Measurements from ENCODE around the gene SLC25A39. TPM values are rescaled to one million over a fixed set of nuclear protein-coding genes. Genes with fewer than 3 reads are reported as not detected.
"Not testable (repeated sequence)": the region's sequence is repeated elsewhere in the genome, so short reads cannot be mapped to it uniquely, and the experiment has no call there.

SLC25A39 gene
- total RNA-seq, 1 donor from 2014 or later = 65.2 TPM

DNA sequence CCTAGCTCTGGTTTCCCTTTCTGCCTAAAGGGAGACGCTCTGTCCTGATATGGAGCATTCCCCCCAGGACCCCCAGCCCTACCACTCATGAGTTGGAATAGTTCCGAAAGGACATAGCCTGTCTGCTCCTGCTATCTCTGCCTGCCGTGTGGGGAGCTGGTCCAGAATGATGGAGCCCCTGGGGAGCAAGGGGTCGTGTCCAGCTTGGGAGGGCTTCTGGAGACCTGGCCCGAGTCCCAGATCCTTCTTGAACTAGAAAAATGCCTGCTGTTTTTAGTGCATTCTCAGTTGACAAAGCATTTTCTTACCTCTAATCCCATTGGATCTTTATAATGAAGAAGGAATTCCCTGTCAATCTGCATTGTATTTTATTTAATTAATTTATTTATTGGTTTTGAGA, 11.3 kb upstream of the SLC25A39 start:
- Histone ChIP-seq H3K27me3 (ENCODE audit: control insufficient read depth in 3 of 3, insufficient read depth in 3 of 3, low read length in 3 of 3) (peaks cover 0 to 5% (median 0%) of the 10 kb centered on the region in 3 donors), H3K4me1 (ENCODE audit: control insufficient read depth in 3 of 3, insufficient read depth in 3 of 3, low read length in 3 of 3) (peaks cover 3 to 6% (median 5%) of the 10 kb centered on the region in 3 donors), H3K9me3 (ENCODE audit: control insufficient read depth in 3 of 3, low read length in 3 of 3) (no peaks in the 10 kb centered on the region), H3K36me3 (ENCODE audit: control insufficient read depth in 3 of 3, insufficient read depth in 3 of 3, low read length in 3 of 3) (no peaks in the 10 kb centered on the region), H3K9ac (ENCODE audit: low read depth in 1 of 3, low read length in 3 of 3) (no peak overlapping the region), H3K27ac (ENCODE audit: low read depth, low read length) (no peak overlapping the region), H3K4me3 (ENCODE audit: low read length in 3 of 3) (no peak overlapping the region)

DNA sequence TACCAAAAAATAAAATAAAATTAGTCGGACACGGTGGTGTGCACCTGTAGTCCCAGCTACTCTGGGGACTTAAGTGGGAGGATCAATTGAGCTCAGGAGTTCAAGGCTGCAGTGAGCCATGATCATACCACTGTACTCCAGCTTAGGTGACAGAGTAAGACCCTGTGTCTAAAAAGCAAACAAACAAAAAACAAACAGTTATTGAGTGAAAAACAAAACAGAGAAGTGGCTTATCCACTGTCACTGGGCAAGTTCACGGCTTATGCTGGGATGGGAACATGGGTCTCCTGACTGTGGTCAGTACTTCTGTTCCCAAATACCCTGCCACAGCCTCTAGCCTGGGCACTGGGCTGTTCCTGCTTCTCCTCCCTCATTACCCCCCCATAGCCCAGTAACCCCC, 10.9 kb upstream of the SLC25A39 start:
- H3K9ac ChIP-seq (ENCODE audit: low read depth in 1 of 3, low read length in 3 of 3) = no peak overlapping the region
- no peak overlapping the region for H3K27ac ChIP-seq (ENCODE audit: low read depth, low read length)
- peaks cover 0 to 5% (median 0%) of the 10 kb centered on the region in 3 donors for H3K27me3 ChIP-seq (ENCODE audit: control insufficient read depth in 3 of 3, insufficient read depth in 3 of 3, low read length in 3 of 3)
- no peaks in the 10 kb centered on the region for H3K36me3 ChIP-seq (ENCODE audit: control insufficient read depth in 3 of 3, insufficient read depth in 3 of 3, low read length in 3 of 3)
- no peak overlapping the region for H3K4me3 ChIP-seq (ENCODE audit: low read length in 3 of 3)
- no peaks in the 10 kb centered on the region for H3K9me3 ChIP-seq (ENCODE audit: control insufficient read depth in 3 of 3, low read length in 3 of 3)
- H3K4me1 ChIP-seq (ENCODE audit: control insufficient read depth in 3 of 3, insufficient read depth in 3 of 3, low read length in 3 of 3) = peaks cover 5 to 8% (median 6%) of the 10 kb centered on the region in 3 donors

DNA sequence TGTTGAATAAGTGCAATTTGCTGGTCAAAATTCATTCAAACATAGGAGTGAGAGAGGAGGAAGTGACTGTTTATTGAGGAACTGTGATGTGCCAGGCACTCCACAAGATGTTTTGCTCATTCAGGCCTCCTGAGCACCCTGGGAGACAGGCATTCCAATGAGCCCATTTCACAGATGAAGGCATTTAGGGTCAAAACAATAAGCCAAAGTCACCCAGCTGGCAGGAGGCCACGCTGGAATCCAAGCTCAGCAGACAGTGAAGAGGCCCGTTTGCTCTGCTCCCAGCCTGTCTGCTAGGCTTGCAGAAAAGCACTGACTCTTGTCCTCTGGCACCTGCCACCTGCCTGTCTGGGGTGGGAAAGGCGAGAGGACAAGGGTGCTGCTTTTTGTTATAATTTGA, 10.1 kb upstream of the SLC25A39 start:
- peaks cover 0 to 5% (median 0%) of the 10 kb centered on the region in 3 donors for H3K27me3 ChIP-seq (ENCODE audit: control insufficient read depth in 3 of 3, insufficient read depth in 3 of 3, low read length in 3 of 3)
- H3K4me3 ChIP-seq (ENCODE audit: low read length in 3 of 3) = no peak overlapping the region
- no peak overlapping the region for H3K9ac ChIP-seq (ENCODE audit: low read depth in 1 of 3, low read length in 3 of 3)
- peaks cover 5 to 8% (median 6%) of the 10 kb centered on the region in 3 donors for H3K4me1 ChIP-seq (ENCODE audit: control insufficient read depth in 3 of 3, insufficient read depth in 3 of 3, low read length in 3 of 3)
- no peak overlapping the region for H3K27ac ChIP-seq (ENCODE audit: low read depth, low read length)
- H3K9me3 ChIP-seq (ENCODE audit: control insufficient read depth in 3 of 3, low read length in 3 of 3) = no peaks in the 10 kb centered on the region
- no peaks in the 10 kb centered on the region for H3K36me3 ChIP-seq (ENCODE audit: control insufficient read depth in 3 of 3, insufficient read depth in 3 of 3, low read length in 3 of 3)

DNA sequence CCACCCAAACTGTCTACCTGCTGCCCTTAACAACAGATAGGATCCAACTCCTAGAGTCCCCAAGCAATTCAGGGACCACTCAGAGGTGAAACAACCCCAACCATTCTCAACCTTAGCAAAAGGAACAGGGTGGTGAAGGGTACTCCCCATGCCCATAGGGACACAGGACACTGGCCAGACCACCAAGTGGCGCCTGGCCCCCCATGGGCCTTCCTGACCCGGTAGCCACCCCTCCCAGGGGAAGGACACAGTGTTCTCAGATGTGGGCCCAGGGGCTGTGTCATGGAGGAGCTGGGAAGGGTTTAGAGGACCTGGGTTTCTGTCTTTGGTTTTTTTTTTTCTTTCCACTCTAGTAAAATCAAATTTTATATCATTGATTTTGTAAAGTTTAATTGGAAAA, 9.7 kb upstream of the SLC25A39 start:
- Histone ChIP-seq H3K27ac (ENCODE audit: low read depth, low read length) (no peak overlapping the region), H3K36me3 (ENCODE audit: control insufficient read depth in 3 of 3, insufficient read depth in 3 of 3, low read length in 3 of 3) (no peaks in the 10 kb centered on the region), H3K4me3 (ENCODE audit: low read length in 3 of 3) (no peak overlapping the region), H3K27me3 (ENCODE audit: control insufficient read depth in 3 of 3, insufficient read depth in 3 of 3, low read length in 3 of 3) (peaks cover 0 to 5% (median 0%) of the 10 kb centered on the region in 3 donors), H3K4me1 (ENCODE audit: control insufficient read depth in 3 of 3, insufficient read depth in 3 of 3, low read length in 3 of 3) (peaks cover 5 to 8% (median 6%) of the 10 kb centered on the region in 3 donors), H3K9ac (ENCODE audit: low read depth in 1 of 3, low read length in 3 of 3) (no peak overlapping the region), H3K9me3 (ENCODE audit: control insufficient read depth in 3 of 3, low read length in 3 of 3) (no peaks in the 10 kb centered on the region)

DNA sequence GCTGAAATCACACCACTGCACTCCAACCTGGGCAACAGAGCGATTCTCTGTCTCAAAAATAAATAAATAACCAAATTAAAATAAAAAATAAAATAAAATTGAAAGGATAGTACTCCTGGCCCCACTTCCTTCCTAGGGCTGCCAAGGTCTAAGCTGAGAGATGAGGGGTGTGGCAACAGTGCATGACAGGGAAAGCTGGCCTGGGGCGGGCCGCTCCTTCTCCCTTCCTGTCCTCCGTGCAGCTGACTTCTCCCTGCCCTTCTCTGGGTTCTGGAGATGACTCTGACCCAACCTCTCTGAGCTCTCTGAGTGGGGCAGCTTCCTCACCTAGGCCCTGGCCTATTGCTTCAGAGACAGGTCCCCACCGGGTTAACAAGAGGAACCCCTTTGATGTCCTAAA, 8.7 kb upstream of the SLC25A39 start:
- Histone ChIP-seq H3K4me3 (ENCODE audit: low read length in 3 of 3) (no peak overlapping the region), H3K36me3 (ENCODE audit: control insufficient read depth in 3 of 3, insufficient read depth in 3 of 3, low read length in 3 of 3) (no peaks in the 10 kb centered on the region), H3K27ac (ENCODE audit: low read depth, low read length) (no peak overlapping the region), H3K4me1 (ENCODE audit: control insufficient read depth in 3 of 3, insufficient read depth in 3 of 3, low read length in 3 of 3) (peaks cover 5 to 8% (median 6%) of the 10 kb centered on the region in 3 donors), H3K9me3 (ENCODE audit: control insufficient read depth in 3 of 3, low read length in 3 of 3) (no peaks in the 10 kb centered on the region), H3K27me3 (ENCODE audit: control insufficient read depth in 3 of 3, insufficient read depth in 3 of 3, low read length in 3 of 3) (peaks cover 0 to 3% (median 0%) of the 10 kb centered on the region in 3 donors), H3K9ac (ENCODE audit: low read depth in 1 of 3, low read length in 3 of 3) (no peak overlapping the region)

DNA sequence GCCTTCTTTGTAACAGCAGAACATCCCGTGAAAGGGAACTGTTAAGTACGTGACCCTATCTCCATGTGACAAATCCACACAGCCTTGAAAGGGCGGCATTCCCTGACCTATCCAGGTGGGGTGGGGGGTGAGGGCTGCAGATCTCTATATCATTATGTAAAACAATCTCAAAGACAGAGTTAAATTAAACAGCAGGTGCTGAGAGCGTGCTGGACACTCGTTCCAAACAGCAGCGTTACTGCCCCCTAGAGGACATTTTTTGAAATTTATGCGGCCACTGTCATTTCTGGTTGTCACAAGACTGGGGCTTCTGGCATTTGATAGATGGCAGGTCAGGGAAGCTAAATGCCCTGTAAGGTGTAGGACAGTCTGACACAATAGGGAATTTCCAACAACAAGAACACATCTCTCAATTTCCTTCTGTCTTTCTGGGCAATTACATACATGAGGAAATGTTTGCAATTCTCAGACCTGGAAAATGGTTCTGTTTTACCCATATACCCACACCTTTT, 6.7 kb upstream of the SLC25A39 start:
- H3K36me3 ChIP-seq (ENCODE audit: control insufficient read depth in 3 of 3, insufficient read depth in 3 of 3, low read length in 3 of 3) = no peaks in the 10 kb centered on the region
- peaks cover 0 to 3% (median 0%) of the 10 kb centered on the region in 3 donors for H3K27me3 ChIP-seq (ENCODE audit: control insufficient read depth in 3 of 3, insufficient read depth in 3 of 3, low read length in 3 of 3)
- H3K27ac ChIP-seq (ENCODE audit: low read depth, low read length) = no peak overlapping the region
- peak overlapping the region in 1 of 3 donors; percentile 2 for H3K4me3 ChIP-seq (ENCODE audit: low read length in 3 of 3)
- H3K9me3 ChIP-seq (ENCODE audit: control insufficient read depth in 3 of 3, low read length in 3 of 3) = no peaks in the 10 kb centered on the region
- peak overlapping the region in 2 of 3 donors; percentile 57 to 61 for H3K9ac ChIP-seq (ENCODE audit: low read depth in 1 of 3, low read length in 3 of 3)
- H3K4me1 ChIP-seq (ENCODE audit: control insufficient read depth in 3 of 3, insufficient read depth in 3 of 3, low read length in 3 of 3) = peaks cover 8 to 10% (median 9%) of the 10 kb centered on the region in 3 donors

DNA sequence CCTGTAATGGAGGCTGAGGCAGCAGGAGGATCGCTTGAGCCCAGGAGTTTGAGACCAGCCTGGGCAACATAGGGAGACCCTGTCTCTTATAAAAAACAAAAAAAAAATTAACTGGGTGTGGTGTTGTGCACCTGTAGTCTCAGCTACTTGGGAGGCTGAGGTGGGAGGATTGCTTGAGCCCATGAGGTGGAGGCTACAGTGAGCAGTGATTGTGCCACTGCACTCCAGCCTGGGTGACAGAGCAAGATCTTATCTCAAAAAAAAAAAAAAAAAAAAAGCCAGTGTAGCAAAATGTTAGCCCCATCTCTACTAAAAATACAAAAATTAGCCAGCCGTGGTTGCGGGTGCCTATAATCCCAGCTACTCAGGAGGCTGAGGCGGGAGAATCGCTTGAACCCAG, 5.6 kb upstream of the SLC25A39 start:
- not testable (repeated sequence) for H3K9me3 ChIP-seq (ENCODE audit: control insufficient read depth in 3 of 3, low read length in 3 of 3); H3K27me3 ChIP-seq (ENCODE audit: control insufficient read depth in 3 of 3, insufficient read depth in 3 of 3, low read length in 3 of 3); H3K9ac ChIP-seq (ENCODE audit: low read depth in 1 of 3, low read length in 3 of 3); H3K4me3 ChIP-seq (ENCODE audit: low read length in 3 of 3); H3K36me3 ChIP-seq (ENCODE audit: control insufficient read depth in 3 of 3, insufficient read depth in 3 of 3, low read length in 3 of 3); H3K27ac ChIP-seq (ENCODE audit: low read depth, low read length)
- peaks cover 8 to 19% (median 13%) of the 10 kb centered on the region in 3 donors for H3K4me1 ChIP-seq (ENCODE audit: control insufficient read depth in 3 of 3, insufficient read depth in 3 of 3, low read length in 3 of 3)

DNA sequence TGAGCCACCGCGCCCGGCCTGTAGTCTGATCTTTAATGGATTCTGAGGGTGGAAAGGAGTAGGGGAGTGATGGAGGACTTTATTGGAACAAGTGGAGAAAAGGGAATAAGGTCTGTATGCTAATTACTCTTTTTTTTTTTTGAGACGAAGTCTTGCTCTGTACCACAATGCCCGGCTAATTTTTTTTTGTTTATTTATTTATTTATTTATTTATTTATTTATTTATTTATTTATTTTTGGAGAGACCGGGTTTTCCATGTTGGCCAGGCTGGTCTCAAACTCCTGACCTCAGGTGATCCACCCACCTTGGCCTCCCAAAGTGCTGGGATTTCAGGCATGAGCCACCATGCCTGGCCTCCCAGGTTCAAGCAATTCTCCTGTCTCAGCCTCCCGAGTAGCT, 4.9 kb upstream of the SLC25A39 start:
- not testable (repeated sequence) for H3K27me3 ChIP-seq (ENCODE audit: control insufficient read depth in 3 of 3, insufficient read depth in 3 of 3, low read length in 3 of 3); H3K9me3 ChIP-seq (ENCODE audit: control insufficient read depth in 3 of 3, low read length in 3 of 3); H3K36me3 ChIP-seq (ENCODE audit: control insufficient read depth in 3 of 3, insufficient read depth in 3 of 3, low read length in 3 of 3); H3K27ac ChIP-seq (ENCODE audit: low read depth, low read length); H3K4me3 ChIP-seq (ENCODE audit: low read length in 3 of 3); H3K9ac ChIP-seq (ENCODE audit: low read depth in 1 of 3, low read length in 3 of 3)
- peaks cover 8 to 21% (median 13%) of the 10 kb centered on the region in 3 donors for H3K4me1 ChIP-seq (ENCODE audit: control insufficient read depth in 3 of 3, insufficient read depth in 3 of 3, low read length in 3 of 3)

DNA sequence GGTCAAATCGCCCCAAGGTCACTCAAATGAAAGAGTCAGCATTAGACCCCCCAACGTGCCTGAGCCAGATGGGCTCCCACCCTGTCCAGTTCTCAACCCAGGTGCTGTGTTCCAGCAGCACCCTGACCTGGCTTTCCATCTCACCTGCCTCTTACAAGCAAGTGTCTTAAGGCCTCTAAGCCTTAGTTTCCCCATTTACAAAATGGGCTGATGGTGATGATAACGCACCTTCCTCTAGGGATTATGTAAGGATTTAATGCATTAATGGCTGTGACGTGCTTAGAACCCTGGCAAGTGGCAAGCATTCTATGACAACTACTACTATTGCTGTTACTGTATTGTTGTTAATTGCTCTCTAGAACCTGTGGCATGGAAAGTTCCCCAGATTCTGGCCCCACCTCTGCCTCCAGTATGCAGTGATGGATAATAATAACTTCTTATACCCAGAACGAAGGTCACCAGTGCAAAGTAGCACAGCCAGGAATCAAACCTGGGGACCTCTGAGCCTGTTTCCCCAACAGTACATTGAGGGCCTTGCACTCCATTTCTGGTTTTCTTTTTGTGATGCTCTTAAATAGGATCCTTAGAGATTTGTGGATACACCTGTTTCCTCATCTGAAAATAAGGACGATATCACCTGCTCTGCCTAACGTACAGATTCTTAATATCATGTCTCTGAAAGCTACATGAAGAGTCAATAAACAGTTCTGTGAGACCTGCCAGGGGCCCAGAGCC, 3.3 kb upstream of the SLC25A39 start:
- Histone ChIP-seq H3K9ac (ENCODE audit: low read depth in 1 of 3, low read length in 3 of 3) (no peak overlapping the region), H3K27ac (ENCODE audit: low read depth, low read length) (no peak overlapping the region), H3K4me3 (ENCODE audit: low read length in 3 of 3) (no peak overlapping the region), H3K9me3 (ENCODE audit: control insufficient read depth in 3 of 3, low read length in 3 of 3) (no peaks in the 10 kb centered on the region), H3K27me3 (ENCODE audit: control insufficient read depth in 3 of 3, insufficient read depth in 3 of 3, low read length in 3 of 3) (no peaks in the 10 kb centered on the region), H3K36me3 (ENCODE audit: control insufficient read depth in 3 of 3, insufficient read depth in 3 of 3, low read length in 3 of 3) (no peaks in the 10 kb centered on the region), H3K4me1 (ENCODE audit: control insufficient read depth in 3 of 3, insufficient read depth in 3 of 3, low read length in 3 of 3) (peaks cover 15 to 30% (median 24%) of the 10 kb centered on the region in 3 donors)

DNA sequence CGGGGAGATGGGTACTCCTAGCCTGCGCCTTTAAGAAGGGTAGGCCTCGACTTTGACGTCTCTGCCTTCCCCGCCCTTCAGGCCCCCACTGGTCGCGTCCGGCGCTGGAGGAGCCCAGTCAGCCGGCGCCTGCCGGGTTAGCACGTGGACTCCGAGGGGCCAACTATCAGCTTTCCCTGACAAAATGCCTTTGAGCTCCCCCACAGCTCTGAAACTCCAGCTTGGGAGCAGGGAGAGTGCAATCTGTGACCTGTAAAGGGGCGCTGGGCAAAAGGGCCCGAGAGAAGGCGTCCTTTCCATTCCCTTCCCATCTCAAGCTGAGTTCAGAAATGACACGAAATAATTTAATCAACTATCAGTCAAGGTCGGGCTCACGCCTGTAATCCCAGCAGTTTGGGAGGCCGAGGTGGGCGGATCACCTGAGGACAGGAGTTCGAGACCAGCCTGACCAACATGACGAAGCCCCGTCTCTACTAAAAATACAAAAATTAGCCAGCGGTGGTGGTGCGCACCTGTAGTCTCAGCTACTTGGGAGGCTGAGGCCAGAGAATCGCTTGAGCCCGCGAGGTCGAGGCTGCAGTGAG, 2.3 kb upstream of the SLC25A39 start:
- Histone ChIP-seq H3K9me3 (ENCODE audit: control insufficient read depth in 3 of 3, low read length in 3 of 3) (no peaks in the 10 kb centered on the region), H3K27me3 (ENCODE audit: control insufficient read depth in 3 of 3, insufficient read depth in 3 of 3, low read length in 3 of 3) (no peaks in the 10 kb centered on the region), H3K4me1 (ENCODE audit: control insufficient read depth in 3 of 3, insufficient read depth in 3 of 3, low read length in 3 of 3) (peaks cover 15 to 33% (median 25%) of the 10 kb centered on the region in 3 donors), H3K9ac (ENCODE audit: low read depth in 1 of 3, low read length in 3 of 3) (peak overlapping the region in 2 of 3 donors; percentile 33 to 77), H3K4me3 (ENCODE audit: low read length in 3 of 3) (peak overlapping the region; percentile 53 to 61 (median 54)), H3K27ac (ENCODE audit: low read depth, low read length) (no peak overlapping the region), H3K36me3 (ENCODE audit: control insufficient read depth in 3 of 3, insufficient read depth in 3 of 3, low read length in 3 of 3) (peaks cover 5 to 7% (median 5%) of the 10 kb centered on the region in 3 donors)
